Osteocyte (in vitro differentiated cells): Measurements from ENCODE around the gene ACTG2. TPM values are rescaled to one million over a fixed set of nuclear protein-coding genes. Genes with fewer than 3 reads are reported as not detected.

Experiments
- DNase-seq: peaks from one replicate; pipeline ENCODE4 v3.0.0; 2021; ENCODE audit warnings: mixed read lengths; ENCODE audit not compliant: unreplicated experiment; ENCODE audit errors: extremely low spot score
- H3K27ac Mint-ChIP-seq: one replicate; pipeline ENCODE4 v1.8.0; 2021; ENCODE audit warnings: mild to moderate bottlenecking, mixed read lengths; ENCODE audit not compliant: unreplicated experiment
- H3K27me3 Mint-ChIP-seq: one replicate; pipeline ENCODE4 v1.8.0; 2021; ENCODE audit warnings: mixed read lengths; ENCODE audit not compliant: unreplicated experiment
- H3K36me3 Mint-ChIP-seq: one replicate; pipeline ENCODE4 v1.8.0; 2021; ENCODE audit warnings: mixed read lengths; ENCODE audit not compliant: unreplicated experiment
- H3K4me1 Mint-ChIP-seq: one replicate; pipeline ENCODE4 v1.8.0; 2021; ENCODE audit warnings: mixed read lengths; ENCODE audit not compliant: unreplicated experiment
- H3K4me3 Mint-ChIP-seq: one replicate; pipeline ENCODE4 v1.8.0; 2021; ENCODE audit warnings: mild to moderate bottlenecking, moderate library complexity, mixed read lengths; ENCODE audit not compliant: unreplicated experiment
- H3K9me3 Mint-ChIP-seq: one replicate; pipeline ENCODE4 v1.8.0; 2021; ENCODE audit warnings: mixed read lengths; ENCODE audit not compliant: unreplicated experiment
- total RNA-seq: library from RNA; stranded (reverse); gene quantifications from 2 replicates; pipeline ENCODE4 v1.2.1, GENCODE V29; 2021
- TF ChIP-seq, protein P1 (sequence below): fragments of 200-600 bp; sonication (generic); IDR thresholded peaks from 2 replicates; pipeline ENCODE4 v1.5.0; 2021; ENCODE audit warnings: antibody characterized with exemption, mild to moderate bottlenecking, moderate library complexity

The ACTG2 gene
- total RNA-seq, 1 donor from 2014 or later, result 191 TPM

GRCh38 chr2:73916666-73917065, 23.9 kb downstream of the ACTG2 start:
- Mint-ChIP-seq H3K36me3 (peaks cover 41% of the 10 kb centered on the region), H3K27me3 (no peaks in the 10 kb centered on the region), H3K4me1 (peaks cover 2% of the 10 kb centered on the region), H3K27ac (no peak overlapping the region), H3K9me3 (no peaks in the 10 kb centered on the region), H3K4me3 (no peak overlapping the region)
- DNase-seq, result no peak
- TF ChIP-seq, protein P1, sequence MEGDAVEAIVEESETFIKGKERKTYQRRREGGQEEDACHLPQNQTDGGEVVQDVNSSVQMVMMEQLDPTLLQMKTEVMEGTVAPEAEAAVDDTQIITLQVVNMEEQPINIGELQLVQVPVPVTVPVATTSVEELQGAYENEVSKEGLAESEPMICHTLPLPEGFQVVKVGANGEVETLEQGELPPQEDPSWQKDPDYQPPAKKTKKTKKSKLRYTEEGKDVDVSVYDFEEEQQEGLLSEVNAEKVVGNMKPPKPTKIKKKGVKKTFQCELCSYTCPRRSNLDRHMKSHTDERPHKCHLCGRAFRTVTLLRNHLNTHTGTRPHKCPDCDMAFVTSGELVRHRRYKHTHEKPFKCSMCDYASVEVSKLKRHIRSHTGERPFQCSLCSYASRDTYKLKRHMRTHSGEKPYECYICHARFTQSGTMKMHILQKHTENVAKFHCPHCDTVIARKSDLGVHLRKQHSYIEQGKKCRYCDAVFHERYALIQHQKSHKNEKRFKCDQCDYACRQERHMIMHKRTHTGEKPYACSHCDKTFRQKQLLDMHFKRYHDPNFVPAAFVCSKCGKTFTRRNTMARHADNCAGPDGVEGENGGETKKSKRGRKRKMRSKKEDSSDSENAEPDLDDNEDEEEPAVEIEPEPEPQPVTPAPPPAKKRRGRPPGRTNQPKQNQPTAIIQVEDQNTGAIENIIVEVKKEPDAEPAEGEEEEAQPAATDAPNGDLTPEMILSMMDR, result no peak

DNA sequence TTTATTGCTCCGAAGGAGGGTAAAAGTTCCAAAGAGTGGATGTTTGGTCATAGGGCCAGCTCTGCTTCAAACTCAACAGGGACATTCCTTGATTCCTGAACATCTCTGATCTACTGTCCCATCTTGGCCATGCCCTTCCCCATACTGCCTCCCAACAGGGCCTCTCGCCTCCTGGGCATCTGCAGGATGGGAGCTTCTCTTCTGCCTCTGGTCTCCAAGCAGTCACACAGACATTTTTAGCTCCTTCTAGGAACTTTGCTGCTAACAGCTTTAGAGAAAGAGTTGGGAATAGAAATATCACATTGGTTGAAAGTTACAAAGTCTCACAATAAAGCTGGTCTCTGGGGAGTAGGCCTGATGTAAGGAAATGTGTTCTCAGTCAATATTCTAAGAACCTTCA, 24.5 kb downstream of the ACTG2 start:
- Mint-ChIP-seq H3K4me1 (peaks cover 2% of the 10 kb centered on the region), H3K27ac (no peak overlapping the region), H3K27me3 (no peaks in the 10 kb centered on the region), H3K4me3 (no peak overlapping the region), H3K36me3 (peaks cover 41% of the 10 kb centered on the region), H3K9me3 (no peaks in the 10 kb centered on the region)
- TF ChIP-seq, protein P1, result no peak
- no peak for DNase-seq

DNA sequence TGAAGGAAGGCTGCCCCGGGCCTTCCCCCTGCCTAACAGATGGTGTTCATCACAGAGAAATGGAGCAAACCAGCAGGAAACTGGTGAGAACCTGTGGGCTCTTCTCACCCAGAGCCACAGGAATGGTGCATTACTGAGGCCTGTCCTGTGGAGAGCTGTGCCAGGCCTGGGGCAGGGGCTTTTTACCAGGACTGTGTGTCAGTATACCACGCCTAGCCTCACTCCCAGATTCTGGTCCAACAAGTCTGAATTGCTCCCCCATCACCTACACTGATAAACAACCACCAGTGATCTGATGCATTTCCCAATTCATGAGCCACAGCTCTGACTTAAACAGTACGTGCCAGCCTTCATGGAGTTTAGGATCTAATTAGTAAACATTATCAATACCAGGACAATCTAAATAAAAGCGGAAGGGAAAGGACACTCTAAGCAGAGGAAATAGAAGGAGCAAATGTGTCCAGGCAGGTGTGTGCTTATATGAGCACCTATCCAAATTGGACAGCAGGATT, 24.9 kb downstream of the ACTG2 start:
- H3K4me1 Mint-ChIP-seq, result peaks cover 2% of the 10 kb centered on the region
- H3K9me3 Mint-ChIP-seq, result no peaks in the 10 kb centered on the region
- TF ChIP-seq, protein P1, result no peak
- no peak overlapping the region for H3K4me3 Mint-ChIP-seq
- H3K27me3 Mint-ChIP-seq, result no peaks in the 10 kb centered on the region
- peaks cover 41% of the 10 kb centered on the region for H3K36me3 Mint-ChIP-seq
- no peak overlapping the region for H3K27ac Mint-ChIP-seq
- no peak for DNase-seq

- Mint-ChIP-seq H3K27me3 (no peaks in the 10 kb centered on the region), H3K36me3 (peaks cover 33% of the 10 kb centered on the region), H3K4me1 (peaks cover 2% of the 10 kb centered on the region), H3K4me3 (no peak overlapping the region), H3K9me3 (no peaks in the 10 kb centered on the region), H3K27ac (no peak overlapping the region)
- TF ChIP-seq, protein P1, result no peak
- DNase-seq, result no peak
Measured at GRCh38 chr2:73918856-73919255, 26.0 kb downstream of the ACTG2 start.

- H3K27me3 Mint-ChIP-seq, result no peaks in the 10 kb centered on the region
- peaks cover 2% of the 10 kb centered on the region for H3K4me1 Mint-ChIP-seq
- no peaks in the 10 kb centered on the region for H3K9me3 Mint-ChIP-seq
- TF ChIP-seq, protein P1, result no peak
- no peak overlapping the region for H3K27ac Mint-ChIP-seq
- no peak overlapping the region for H3K4me3 Mint-ChIP-seq
- H3K36me3 Mint-ChIP-seq, result peaks cover 27% of the 10 kb centered on the region
- no peak for DNase-seq
Measured at GRCh38 chr2:73919596-73920228, 26.9 kb downstream of the ACTG2 start.
